Measurements from ENCODE around the gene EZH1. TPM values are rescaled to one million over a fixed set of nuclear protein-coding genes. Genes with fewer than 3 reads are reported as not detected.
"Not testable (repeated sequence)": the region's sequence is repeated elsewhere in the genome, so short reads cannot be mapped to it uniquely, and the experiment has no call there.

The EZH1 gene
- total RNA-seq, 1 donor from 2014 or later = 50.5 TPM

DNA sequence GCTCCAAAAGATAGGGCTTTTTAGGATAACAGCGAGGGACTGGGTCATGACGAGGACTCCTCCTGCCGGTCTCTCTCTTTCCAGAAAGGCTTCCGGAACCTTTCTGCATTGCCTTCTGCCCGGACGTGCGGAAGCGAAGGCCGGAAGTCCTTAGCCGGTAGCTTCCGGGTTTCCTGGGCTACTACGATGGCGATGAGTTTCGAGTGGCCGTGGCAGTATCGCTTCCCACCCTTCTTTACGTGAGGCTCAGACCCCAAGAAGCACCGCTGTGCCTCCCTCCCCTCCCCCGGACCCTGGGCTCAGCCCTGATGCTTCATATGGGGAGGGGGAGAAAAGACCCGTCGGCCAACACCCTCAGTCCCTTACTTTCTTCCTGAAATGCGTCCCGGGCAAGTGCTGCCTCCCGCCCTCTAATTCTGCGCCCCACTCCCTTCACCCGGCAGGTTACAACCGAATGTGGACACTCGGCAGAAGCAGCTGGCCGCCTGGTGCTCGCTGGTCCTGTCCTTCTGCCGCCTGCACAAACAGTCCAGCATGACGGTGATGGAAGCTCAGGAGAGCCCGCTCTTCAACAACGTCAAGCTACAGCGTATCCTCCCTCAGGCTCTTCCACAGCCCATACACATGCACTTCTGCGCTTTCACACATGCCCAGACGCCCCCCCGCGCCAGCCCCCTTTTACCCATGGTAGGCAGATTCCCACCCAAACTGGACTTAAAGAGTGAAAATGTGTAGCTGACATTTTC, 28.6 kb upstream of the EZH1 start, which contains the start of gene VPS25:
TSS of gene VPS25 (plus strand) at position 160 of the 746 bp plus-strand sequence. CDS start at position 187, 27 bp downstream.
- DNase-seq (ENCODE audit: low spot score) = no peak

GRCh38 chr17:42772945-42773289, 28.1 kb upstream of the EZH1 start:
- DNase-seq (ENCODE audit: low spot score) = no peak

- not testable (repeated sequence) for DNase-seq (ENCODE audit: low spot score)
Observed at GRCh38 chr17:42769964-42770363, 25.1 kb upstream of the EZH1 start.

DNA sequence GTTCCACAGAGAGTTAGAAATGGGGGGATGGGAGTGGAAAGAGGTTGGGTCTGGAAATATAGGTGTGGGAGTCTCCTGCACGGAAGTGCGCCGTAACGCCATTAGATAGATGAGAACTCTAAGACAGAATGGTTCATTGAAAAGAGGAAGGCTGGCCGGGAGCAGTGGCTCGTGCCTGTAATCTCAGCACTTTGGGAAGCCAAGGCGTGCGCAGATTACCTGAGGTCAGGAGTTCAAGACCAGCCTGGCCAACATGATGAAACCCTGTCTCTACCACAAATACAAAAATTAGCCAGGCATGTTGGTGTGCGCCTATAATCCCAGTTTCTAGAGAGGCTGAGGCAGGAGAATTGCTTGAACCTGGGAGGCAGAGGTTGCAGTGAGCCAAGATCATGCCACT, 23.2 kb upstream of the EZH1 start:
- DNase-seq (ENCODE audit: low spot score) = not testable (repeated sequence)

GRCh38 chr17:42767512-42767911, 22.7 kb upstream of the EZH1 start:
- no peak for DNase-seq (ENCODE audit: low spot score)

DNA sequence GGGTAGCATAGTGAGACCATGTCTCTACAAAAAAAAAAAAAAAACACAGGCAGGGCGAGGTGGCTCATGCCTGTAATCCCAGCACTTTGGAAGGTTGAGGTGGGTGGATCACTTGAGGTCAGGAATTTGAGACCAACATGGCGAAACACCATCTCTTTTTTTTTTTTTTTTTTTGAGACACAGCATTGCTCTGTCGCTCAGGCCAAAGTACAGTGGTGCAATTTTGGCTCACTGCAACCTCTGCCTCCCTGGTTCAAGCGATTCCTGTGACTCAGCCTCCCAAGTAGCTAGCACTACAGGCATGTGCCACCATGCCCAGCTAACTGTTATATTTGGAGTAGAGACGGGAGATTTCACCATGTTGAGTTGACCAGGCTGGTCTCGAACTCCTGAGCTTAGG, 21.3 kb upstream of the EZH1 start:
- no peak for DNase-seq (ENCODE audit: low spot score)

GRCh38 chr17:42761638-42762037, 16.8 kb upstream of the EZH1 start:
- DNase-seq (ENCODE audit: low spot score) = no peak

GRCh38 chr17:42760652-42761581, 16.1 kb upstream of the EZH1 start, which contains the start of gene RAMP2:
RAMP2 (plus strand) TSS chr17:42761227; CDS start chr17:42761262, 35 bp downstream.
- no peak for DNase-seq (ENCODE audit: low spot score)

DNA sequence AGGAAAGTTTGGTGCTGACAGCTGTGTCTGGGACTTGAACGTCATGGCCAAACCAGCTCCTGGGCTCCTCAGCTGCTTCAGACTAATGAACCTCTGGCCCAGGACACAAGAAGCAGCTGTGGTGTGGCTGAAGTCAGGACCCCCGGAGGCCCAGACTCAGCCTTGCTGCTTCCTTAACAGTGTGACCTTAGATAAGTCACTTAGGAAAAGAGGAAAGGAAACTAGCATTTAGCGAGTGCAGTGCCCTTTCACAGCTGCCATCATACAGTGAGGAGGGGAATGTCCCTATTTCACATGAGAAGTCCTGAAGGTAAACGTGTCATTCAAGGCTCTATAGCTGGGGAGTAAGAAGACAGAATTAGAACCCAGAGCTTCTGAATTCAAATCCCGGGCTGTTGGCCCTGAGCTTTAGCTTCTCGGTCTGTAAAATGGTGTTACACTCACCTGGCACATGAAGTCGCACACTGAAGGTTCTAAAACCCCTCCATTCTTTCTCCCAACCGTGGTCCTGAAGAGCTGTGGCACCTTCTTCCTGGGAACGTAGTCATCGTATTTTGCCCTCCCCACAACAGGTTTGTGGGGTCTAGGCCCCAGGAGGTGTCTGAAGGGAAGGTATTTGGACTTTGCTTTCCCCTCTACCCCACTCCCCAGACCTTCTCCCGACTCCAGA, 15.3 kb upstream of the EZH1 start:
- DNase-seq (ENCODE audit: low spot score) = no peak

GRCh38 chr17:42754782-42755181, 9.9 kb upstream of the EZH1 start:
- DNase-seq (ENCODE audit: low spot score) = no peak

GRCh38 chr17:42751628-42752027, 6.8 kb upstream of the EZH1 start:
- DNase-seq (ENCODE audit: low spot score) = no peak

DNA sequence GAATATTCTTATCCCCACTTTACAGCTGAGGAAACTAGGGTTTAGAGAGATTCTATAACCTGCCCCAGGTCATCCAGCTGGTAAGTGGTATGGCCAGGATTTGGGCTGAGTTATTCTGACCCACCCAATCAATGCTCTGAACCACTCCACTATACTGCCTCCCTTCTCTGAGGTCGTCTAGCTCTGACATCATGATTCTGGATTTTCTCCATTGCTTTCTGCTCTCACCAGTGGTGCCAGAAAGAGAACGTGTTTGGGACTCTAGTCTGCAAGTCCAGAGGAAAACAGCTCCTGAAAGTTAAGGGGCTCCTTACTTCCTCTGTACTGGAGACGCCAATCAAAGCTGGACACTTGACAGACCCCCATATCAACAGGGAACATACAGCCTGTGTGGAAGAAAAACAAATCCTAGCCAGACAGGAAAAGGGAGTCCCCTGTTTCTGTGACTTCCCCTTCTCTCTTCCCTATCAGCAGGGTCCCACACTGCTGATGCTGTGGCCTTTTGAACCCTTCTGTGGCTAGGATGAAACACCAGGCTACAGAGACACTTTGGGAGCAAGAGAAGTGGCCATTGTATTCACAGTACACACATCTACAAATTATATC, 6.0 kb upstream of the EZH1 start:
- DNase-seq (ENCODE audit: low spot score) = no peak

GRCh38 chr17:42748908-42749798, 4.3 kb upstream of the EZH1 start:
- DNase-seq (ENCODE audit: low spot score) = no peak

DNA sequence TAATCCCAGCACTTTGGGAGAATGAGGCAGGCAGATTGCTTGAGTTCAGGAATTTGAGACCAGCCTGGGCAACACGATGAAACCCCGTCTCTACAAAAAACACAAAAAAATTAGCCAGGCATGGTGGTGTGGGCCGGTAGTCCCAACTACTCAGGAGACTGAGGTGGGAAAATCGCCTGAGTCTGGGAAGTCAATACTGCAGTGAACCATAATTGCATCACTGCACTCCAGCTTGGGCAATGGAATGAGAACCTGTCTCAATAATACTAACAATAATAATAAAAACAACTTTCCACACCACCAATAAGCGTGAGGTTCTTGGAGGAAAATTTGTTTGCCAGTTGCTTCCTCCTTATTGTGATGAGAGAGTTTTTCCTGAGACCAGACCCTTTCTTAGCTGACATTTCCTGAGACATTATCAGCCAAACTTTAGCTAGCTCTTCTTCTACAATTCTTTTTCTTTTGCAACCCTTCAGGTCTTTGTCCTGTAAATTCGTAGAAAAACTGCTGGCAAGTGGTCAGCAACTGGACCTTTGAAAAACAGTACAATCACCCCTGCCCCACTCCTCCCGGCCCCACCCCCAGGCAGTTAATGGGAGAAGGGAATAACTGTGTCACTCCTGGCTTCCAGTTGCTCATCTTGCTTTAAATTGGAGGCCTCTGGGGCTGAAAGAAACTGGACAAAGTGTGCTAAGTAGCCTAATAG, 3.5 kb upstream of the EZH1 start:
- no peak for DNase-seq (ENCODE audit: low spot score)

DNA sequence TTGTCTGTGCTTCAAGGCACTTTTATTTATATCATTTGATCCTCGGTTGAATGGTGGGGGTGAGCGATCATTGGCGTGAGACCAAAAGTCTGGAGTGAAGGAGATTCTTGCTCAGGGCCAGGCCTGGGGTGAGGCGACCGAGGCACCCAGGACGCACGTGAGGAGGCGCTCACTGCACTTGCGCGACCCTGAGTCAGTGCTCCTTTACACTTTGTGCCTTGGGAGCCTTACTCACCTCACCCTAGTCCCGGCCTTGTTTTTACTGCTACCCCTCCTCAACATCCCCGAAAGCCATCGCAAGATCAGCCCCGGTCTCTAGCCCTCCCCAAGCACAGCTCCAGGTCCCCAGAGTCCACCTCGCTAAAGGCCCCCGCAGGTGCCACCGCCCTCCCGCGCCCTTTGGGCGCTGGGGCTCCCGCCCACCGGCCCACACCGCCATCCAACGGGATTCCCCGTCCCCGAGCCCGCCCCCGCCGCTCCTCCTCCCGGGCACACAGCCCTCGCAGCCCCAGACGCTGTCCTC, 496 bp downstream of the EZH1 start:
- no peak for DNase-seq (ENCODE audit: low spot score)

DNA sequence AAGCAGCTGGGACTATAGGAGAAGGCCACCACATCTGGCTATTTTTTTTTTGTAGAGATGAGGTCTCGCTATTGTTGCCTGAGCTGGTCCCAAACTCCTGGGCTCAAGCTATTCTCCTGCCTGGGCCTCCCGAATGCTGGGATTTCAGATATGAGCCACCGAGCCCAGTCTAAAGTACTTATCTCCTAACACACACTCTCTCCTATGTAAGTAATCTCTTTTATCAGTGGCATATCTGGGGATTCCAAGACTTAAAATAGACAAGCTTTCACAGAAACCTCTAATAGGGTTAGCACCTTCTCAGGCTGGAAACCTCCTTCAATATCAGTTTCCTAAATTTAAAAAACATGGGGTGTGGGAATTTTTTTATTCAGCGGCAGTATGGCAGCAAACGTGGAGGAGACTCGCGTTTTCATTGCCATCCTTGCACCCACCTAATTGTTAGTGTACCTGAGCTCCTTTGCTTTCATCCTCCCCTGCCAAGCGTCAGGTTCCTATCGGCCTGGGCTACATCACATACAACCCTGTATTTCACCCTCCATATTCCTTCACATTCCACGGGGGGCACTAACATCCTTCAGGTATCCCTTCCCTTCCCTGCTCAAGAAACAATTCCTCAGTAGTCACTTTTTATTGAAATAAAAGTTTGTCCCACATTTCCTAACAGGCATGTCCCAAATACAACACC, 1.1 kb downstream of the EZH1 start:
- no peak for DNase-seq (ENCODE audit: low spot score)

DNA sequence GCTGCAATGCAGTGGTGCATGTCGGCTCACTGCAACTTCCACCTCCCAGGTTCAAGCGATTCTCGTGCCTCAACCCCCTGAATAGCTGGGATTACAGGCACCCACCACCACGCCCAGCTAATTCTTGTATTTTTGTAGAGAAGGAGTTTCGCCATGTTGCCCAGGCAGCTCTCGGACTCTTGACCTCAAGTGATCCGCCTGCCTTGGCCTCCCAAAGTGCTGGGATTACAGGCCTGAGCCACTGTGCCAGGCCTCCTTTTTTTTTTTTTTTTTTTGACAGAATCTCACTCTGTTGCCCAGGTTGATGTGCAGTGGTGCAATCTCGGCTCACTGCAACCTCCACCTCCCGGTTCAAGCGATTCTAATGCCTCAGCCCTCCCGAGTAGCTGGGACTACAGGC, 1.9 kb downstream of the EZH1 start:
- DNase-seq (ENCODE audit: low spot score) = not testable (repeated sequence)

DNA sequence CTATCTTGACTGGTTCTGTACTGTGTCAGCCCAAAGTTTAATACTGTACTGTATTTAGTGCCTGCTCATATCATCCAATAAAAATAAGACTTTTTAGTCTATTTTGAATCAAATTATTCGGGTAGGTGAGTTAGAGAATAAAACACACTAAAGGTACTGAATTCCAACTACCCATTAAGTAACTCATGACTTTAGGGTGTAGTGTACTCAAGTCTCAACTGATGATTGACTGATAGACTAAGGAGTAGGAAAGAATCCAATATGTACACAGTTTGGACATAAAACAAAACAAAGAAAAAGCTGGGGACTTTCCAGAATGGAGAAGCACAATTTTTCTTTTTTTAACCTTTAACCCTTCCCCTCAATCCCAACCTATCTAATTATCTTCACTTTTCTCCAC, 4.1 kb downstream of the EZH1 start:
- DNase-seq (ENCODE audit: low spot score) = no peak

DNA sequence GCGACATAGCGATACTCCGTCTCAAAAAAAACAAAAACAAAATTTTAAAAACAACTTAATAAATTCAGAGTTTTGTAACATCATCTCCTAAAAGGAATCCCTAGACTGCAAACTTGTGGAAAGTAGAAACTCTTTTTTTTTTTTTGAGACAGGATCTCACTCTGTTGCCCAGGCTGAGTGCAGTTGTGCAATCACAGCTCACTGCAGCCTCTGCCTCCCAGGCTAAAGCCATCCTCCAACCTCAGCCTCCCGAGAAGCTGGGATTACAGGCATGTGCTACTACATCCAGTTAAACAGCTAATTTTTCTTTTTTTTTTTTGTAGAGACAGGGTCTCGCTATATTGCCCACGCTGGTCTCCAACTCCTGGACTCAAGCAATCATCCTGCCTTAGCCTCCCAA, 19.7 kb downstream of the EZH1 start:
- no peak for DNase-seq (ENCODE audit: low spot score)

All from mesenteric fat pad (tissue), 1 donor.